Measurements from ENCODE around the gene CLDN14.

Gene CLDN14

GRCh38 chr21:36479415-36480402 lies at the start of gene CLDN14:
CLDN14 (minus strand) TSS chr21:36480122; CDS start chr21:36461695, 18,427 bp downstream.
- DNase-seq (ENCODE audit: low read depth, low spot score) = no peak

- DNase-seq (ENCODE audit: low read depth, low spot score) = no peak
These were observed 48.8 kb upstream of the CLDN14 start for GRCh38 chr21:36528716-36529115.

GRCh38 chr21:36527317-36527716 lies 47.4 kb upstream of the CLDN14 start:
- no peak for DNase-seq (ENCODE audit: low read depth, low spot score)

GRCh38 chr21:36526104-36526503 lies 46.2 kb upstream of the CLDN14 start:
- DNase-seq (ENCODE audit: low read depth, low spot score) = no peak

GRCh38 chr21:36524477-36524876 lies 44.6 kb upstream of the CLDN14 start:
- no peak for DNase-seq (ENCODE audit: low read depth, low spot score)

GRCh38 chr21:36522219-36522808 lies 42.4 kb upstream of the CLDN14 start:
- no peak for DNase-seq (ENCODE audit: low read depth, low spot score)

GRCh38 chr21:36518883-36519492 lies 39.1 kb upstream of the CLDN14 start:
- no peak for DNase-seq (ENCODE audit: low read depth, low spot score)

GRCh38 chr21:36517366-36518075 lies 37.6 kb upstream of the CLDN14 start:
- DNase-seq (ENCODE audit: low read depth, low spot score) = no peak

GRCh38 chr21:36516281-36516680 lies 36.4 kb upstream of the CLDN14 start:
- no peak for DNase-seq (ENCODE audit: low read depth, low spot score)

GRCh38 chr21:36513430-36513829 lies 33.5 kb upstream of the CLDN14 start:
- no peak for DNase-seq (ENCODE audit: low read depth, low spot score)

GRCh38 chr21:36512971-36513370 lies 33.0 kb upstream of the CLDN14 start:
- DNase-seq (ENCODE audit: low read depth, low spot score) = no peak

- DNase-seq (ENCODE audit: low read depth, low spot score) = no peak
These were observed 31.7 kb upstream of the CLDN14 start for GRCh38 chr21:36511484-36512220.

- DNase-seq (ENCODE audit: low read depth, low spot score) = no peak
These were observed 31.0 kb upstream of the CLDN14 start for GRCh38 chr21:36510911-36511310.

- no peak for DNase-seq (ENCODE audit: low read depth, low spot score)
These were observed 30.2 kb upstream of the CLDN14 start for GRCh38 chr21:36509973-36510664.

GRCh38 chr21:36508948-36509347 lies 29.0 kb upstream of the CLDN14 start:
- DNase-seq (ENCODE audit: low read depth, low spot score) = no peak

GRCh38 chr21:36507397-36508018 lies 27.6 kb upstream of the CLDN14 start:
- no peak for DNase-seq (ENCODE audit: low read depth, low spot score)

GRCh38 chr21:36506482-36506881 lies 26.6 kb upstream of the CLDN14 start:
- no peak for DNase-seq (ENCODE audit: low read depth, low spot score)

- no peak for DNase-seq (ENCODE audit: low read depth, low spot score)
These were observed 24.4 kb upstream of the CLDN14 start for GRCh38 chr21:36504067-36505058.

GRCh38 chr21:36502365-36502764 lies 22.4 kb upstream of the CLDN14 start:
- DNase-seq (ENCODE audit: low read depth, low spot score) = no peak

Data from brain pericyte (primary cell).